Sigmoid colon (tissue), 4 donors: ENCODE measurements around the gene PLCD3.

Experiments used
- EP300 ChIP-seq, 4 donors: sonication (generic); formaldehyde crosslinking; IDR thresholded peaks; one replicate each; pipeline ENCODE4 v1.6.1; 2017; ENCODE audit warnings: antibody characterized with exemption in 4 of 4
- POLR2A ChIP-seq, 2 donors: fragments of 450-650 bp; IDR thresholded peaks; one replicate each; pipeline ENCODE4 v1.6.1; 2016; ENCODE audit warnings: antibody characterized with exemption in 2 of 2, mild to moderate bottlenecking in 2 of 2, moderate library complexity in 2 of 2
- POLR2AphosphoS5 ChIP-seq, 4 donors: sonication (generic); formaldehyde crosslinking; IDR thresholded peaks; one replicate each; pipeline ENCODE4 v1.6.1; 2017; ENCODE audit warnings: antibody characterized with exemption in 4 of 4
- TF ChIP-seq, protein P1 (sequence below), 4 experiments: fragments of 450-650 bp in 3 of 4; fragments of 200-600 bp in 1 of 4; IDR thresholded peaks; one replicate each; pipeline ENCODE4 v1.5.1; 2016 to 2019; ENCODE audit warnings: antibody characterized with exemption in 4 of 4, mild to moderate bottlenecking in 3 of 4, moderate library complexity in 2 of 4

DNA sequence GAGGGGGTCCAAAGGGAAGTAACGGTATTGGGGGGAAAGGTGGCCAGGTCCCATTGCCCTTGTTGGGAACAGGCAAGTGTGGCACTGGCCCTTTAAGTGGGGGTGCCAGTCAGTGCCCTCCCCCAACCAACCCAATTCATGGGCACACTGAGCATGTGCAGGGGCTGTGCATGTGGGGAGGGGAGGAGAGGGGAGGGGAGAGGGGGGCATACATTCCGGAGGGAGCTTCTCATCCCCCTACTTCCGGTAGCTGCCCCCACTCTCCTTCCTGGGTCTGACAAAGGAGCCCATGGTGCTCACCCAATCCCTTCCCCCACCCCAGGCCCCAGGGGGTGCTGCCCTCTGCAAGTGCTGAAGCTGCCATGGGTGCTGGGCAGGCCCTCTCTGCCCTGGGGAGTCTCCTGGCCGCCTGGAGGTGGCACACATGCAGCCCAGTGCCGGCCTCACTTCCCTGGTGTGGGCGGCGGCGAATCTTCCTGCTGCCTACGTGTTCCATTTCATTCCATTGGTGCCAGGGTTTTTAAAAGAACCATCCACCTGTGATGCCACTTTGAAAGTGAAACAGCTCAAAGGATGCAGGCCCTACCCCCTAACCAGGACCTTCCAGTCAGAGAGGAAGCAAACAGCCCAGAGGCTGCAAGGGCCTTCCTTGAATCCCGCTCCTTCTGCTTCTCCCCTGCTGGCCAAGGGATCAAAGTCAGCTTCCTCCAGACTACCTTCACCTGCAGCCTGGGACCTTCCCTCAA, 40.4 kb upstream of the PLCD3 start:
- TF ChIP-seq, protein P1, sequence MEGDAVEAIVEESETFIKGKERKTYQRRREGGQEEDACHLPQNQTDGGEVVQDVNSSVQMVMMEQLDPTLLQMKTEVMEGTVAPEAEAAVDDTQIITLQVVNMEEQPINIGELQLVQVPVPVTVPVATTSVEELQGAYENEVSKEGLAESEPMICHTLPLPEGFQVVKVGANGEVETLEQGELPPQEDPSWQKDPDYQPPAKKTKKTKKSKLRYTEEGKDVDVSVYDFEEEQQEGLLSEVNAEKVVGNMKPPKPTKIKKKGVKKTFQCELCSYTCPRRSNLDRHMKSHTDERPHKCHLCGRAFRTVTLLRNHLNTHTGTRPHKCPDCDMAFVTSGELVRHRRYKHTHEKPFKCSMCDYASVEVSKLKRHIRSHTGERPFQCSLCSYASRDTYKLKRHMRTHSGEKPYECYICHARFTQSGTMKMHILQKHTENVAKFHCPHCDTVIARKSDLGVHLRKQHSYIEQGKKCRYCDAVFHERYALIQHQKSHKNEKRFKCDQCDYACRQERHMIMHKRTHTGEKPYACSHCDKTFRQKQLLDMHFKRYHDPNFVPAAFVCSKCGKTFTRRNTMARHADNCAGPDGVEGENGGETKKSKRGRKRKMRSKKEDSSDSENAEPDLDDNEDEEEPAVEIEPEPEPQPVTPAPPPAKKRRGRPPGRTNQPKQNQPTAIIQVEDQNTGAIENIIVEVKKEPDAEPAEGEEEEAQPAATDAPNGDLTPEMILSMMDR (IDR thresholded peaks at IDR 0.05): peak in 1 of 4 experiments; percentile 17
- TF ChIP-seq POLR2A (IDR thresholded peaks at IDR 0.05) (no peak), POLR2AphosphoS5 (IDR thresholded peaks at IDR 0.05) (peak in 2 of 4 donors; percentile 27 to 28), EP300 (IDR thresholded peaks at IDR 0.05) (no peak)
